HUES64 (cell line): Measurements from ENCODE around the gene PDS5B.

Experiments
- H3K27ac ChIP-seq: 2 replicates; pipeline ENCODE4 v1.7.0; 2013; ENCODE audit warnings: low read depth, low read length, inconsistent platforms
- H3K27me3 ChIP-seq: 2 replicates; pipeline ENCODE4 v1.6.1; 2013; ENCODE audit warnings: mild to moderate bottlenecking, low read length; ENCODE audit not compliant: insufficient read depth
- H3K36me3 ChIP-seq: 2 replicates; pipeline ENCODE4 v1.6.1; 2013; ENCODE audit warnings: mild to moderate bottlenecking, low read length; ENCODE audit not compliant: insufficient read depth
- H3K4me1 ChIP-seq: 2 replicates; pipeline ENCODE4 v1.6.1; 2013; ENCODE audit warnings: mild to moderate bottlenecking, low read length, moderate library complexity; ENCODE audit not compliant: insufficient read depth
- H3K4me3 ChIP-seq: 2 replicates; pipeline ENCODE4 v1.5.1; 2013; ENCODE audit warnings: mild to moderate bottlenecking, low read length, moderate library complexity
- H3K9ac ChIP-seq: 2 replicates; pipeline ENCODE4 v1.6.1; 2013; ENCODE audit warnings: mild to moderate bottlenecking, low read depth, low read length
- H3K9me3 ChIP-seq: 2 replicates; pipeline ENCODE4 v1.6.1; 2013; ENCODE audit warnings: low read depth, low read length; ENCODE audit not compliant: insufficient read depth
- WGBS: fragments of 150-250, 120-280 bp; methylation state at CpG from one replicate; pipeline ENCODE4 v1.1.7; 2013; ENCODE audit warnings: missing lambda C conversion rate; 5-methylcytosine and 5-hydroxymethylcytosine counted together

The PDS5B gene

GRCh38 chr13:32624441-32624840, 38.2 kb downstream of the PDS5B start:
- no peak overlapping the region for H3K4me3 ChIP-seq
- no peak overlapping the region for H3K9ac ChIP-seq
- no peaks in the 10 kb centered on the region for H3K27me3 ChIP-seq
- no peaks in the 10 kb centered on the region for H3K36me3 ChIP-seq
- H3K4me1 ChIP-seq = peaks cover 19% of the 10 kb centered on the region
- WGBS = 92% methylated on average over 1 of the region's 1 CpG
- H3K9me3 ChIP-seq = peaks cover 19% of the 10 kb centered on the region
- H3K27ac ChIP-seq = no peak overlapping the region

- Histone ChIP-seq H3K27me3 (no peaks in the 10 kb centered on the region), H3K9ac (no peak overlapping the region), H3K4me1 (peaks cover 19% of the 10 kb centered on the region), H3K4me3 (no peak overlapping the region), H3K27ac (no peak overlapping the region), H3K36me3 (no peaks in the 10 kb centered on the region), H3K9me3 (peaks cover 5% of the 10 kb centered on the region)
- 93% methylated on average over 1 of the region's 1 CpG for WGBS
Observed at GRCh38 chr13:32627793-32628192, 41.5 kb downstream of the PDS5B start.

GRCh38 chr13:32629313-32629712, 43.1 kb downstream of the PDS5B start:
- no peak overlapping the region for H3K4me3 ChIP-seq
- no peaks in the 10 kb centered on the region for H3K27me3 ChIP-seq
- WGBS = 87% methylated on average over 1 of the region's 2 CpGs
- H3K9ac ChIP-seq = no peak overlapping the region
- H3K36me3 ChIP-seq = no peaks in the 10 kb centered on the region
- H3K9me3 ChIP-seq = no peaks in the 10 kb centered on the region
- peaks cover 15% of the 10 kb centered on the region for H3K4me1 ChIP-seq
- H3K27ac ChIP-seq = no peak overlapping the region

- Histone ChIP-seq H3K4me1 (peaks cover 9% of the 10 kb centered on the region; the same call in 1 of the 2 replicates), H3K4me3 (no peak overlapping the region), H3K9ac (no peak overlapping the region), H3K27ac (no peak overlapping the region), H3K36me3 (no peaks in the 10 kb centered on the region), H3K9me3 (no peaks in the 10 kb centered on the region), H3K27me3 (no peaks in the 10 kb centered on the region)
- WGBS = 100% methylated on average over 1 of the region's 1 CpG
Observed at GRCh38 chr13:32629866-32630265, 43.6 kb downstream of the PDS5B start.

GRCh38 chr13:32632343-32632909, 46.2 kb downstream of the PDS5B start:
- 95% methylated on average over 3 of the region's 3 CpGs for WGBS
- no peaks in the 10 kb centered on the region for H3K27me3 ChIP-seq
- no peak overlapping the region for H3K9ac ChIP-seq

GRCh38 chr13:32636711-32637110, 50.5 kb downstream of the PDS5B start:
- H3K9ac ChIP-seq = no peak overlapping the region
- H3K27me3 ChIP-seq = no peaks in the 10 kb centered on the region
- no peaks in the 10 kb centered on the region for H3K9me3 ChIP-seq
- H3K4me3 ChIP-seq = no peak overlapping the region
- H3K27ac ChIP-seq = no peak overlapping the region
- 89% methylated on average over 1 of the region's 1 CpG for WGBS
- H3K4me1 ChIP-seq = peaks cover 15% of the 10 kb centered on the region
- H3K36me3 ChIP-seq = no peaks in the 10 kb centered on the region

More at GRCh38 chr13:32632343-32632909, 46.2 kb downstream of the PDS5B start:
- Histone ChIP-seq H3K4me3 (no peak overlapping the region), H3K36me3 (no peaks in the 10 kb centered on the region), H3K4me1 (peaks cover 9% of the 10 kb centered on the region; the same call in 1 of the 2 replicates), H3K9me3 (no peaks in the 10 kb centered on the region), H3K27ac (no peak overlapping the region)

- H3K4me1 ChIP-seq = peaks cover 22% of the 10 kb centered on the region
- no peaks in the 10 kb centered on the region for H3K9me3 ChIP-seq
- no peak overlapping the region for H3K4me3 ChIP-seq
- H3K36me3 ChIP-seq = no peaks in the 10 kb centered on the region
- H3K27ac ChIP-seq = no peak overlapping the region
- H3K9ac ChIP-seq = no peak overlapping the region
- H3K27me3 ChIP-seq = no peaks in the 10 kb centered on the region
- WGBS = 84% methylated on average over 5 of the region's 9 CpGs
Observed at GRCh38 chr13:32638739-32639138, 52.5 kb downstream of the PDS5B start.

- Histone ChIP-seq H3K36me3 (no peaks in the 10 kb centered on the region), H3K9me3 (no peaks in the 10 kb centered on the region), H3K4me3 (no peak overlapping the region), H3K27me3 (no peaks in the 10 kb centered on the region), H3K4me1 (peaks cover 22% of the 10 kb centered on the region), H3K9ac (no peak overlapping the region), H3K27ac (no peak overlapping the region)
- 72% methylated on average over 2 of the region's 4 CpGs for WGBS
Observed at GRCh38 chr13:32639502-32640105, 53.4 kb downstream of the PDS5B start.

- peaks cover 14% of the 10 kb centered on the region for H3K4me1 ChIP-seq
- H3K4me3 ChIP-seq = no peak overlapping the region
- H3K27me3 ChIP-seq = no peaks in the 10 kb centered on the region
- 77% methylated on average over 1 of the region's 1 CpG for WGBS
- no peaks in the 10 kb centered on the region for H3K9me3 ChIP-seq
- H3K36me3 ChIP-seq = no peaks in the 10 kb centered on the region
- no peak overlapping the region for H3K9ac ChIP-seq
- no peak overlapping the region for H3K27ac ChIP-seq
Observed at GRCh38 chr13:32642316-32642715, 56.1 kb downstream of the PDS5B start.

- H3K36me3 ChIP-seq = no peaks in the 10 kb centered on the region
- 85% methylated on average over 1 of the region's 1 CpG for WGBS
- peaks cover 17% of the 10 kb centered on the region for H3K4me1 ChIP-seq
- no peaks in the 10 kb centered on the region for H3K27me3 ChIP-seq
- H3K4me3 ChIP-seq = no peak overlapping the region
- no peak overlapping the region for H3K27ac ChIP-seq
- no peaks in the 10 kb centered on the region for H3K9me3 ChIP-seq
- H3K9ac ChIP-seq = no peak overlapping the region
Observed at GRCh38 chr13:32642858-32643257, 56.6 kb downstream of the PDS5B start.

GRCh38 chr13:32645854-32646253, 59.6 kb downstream of the PDS5B start:
- H3K27ac ChIP-seq = no peak overlapping the region
- no peaks in the 10 kb centered on the region for H3K27me3 ChIP-seq
- no peak overlapping the region for H3K9ac ChIP-seq
- 92% methylated on average over 2 of the region's 2 CpGs for WGBS
- peaks cover 15% of the 10 kb centered on the region for H3K4me1 ChIP-seq
- H3K4me3 ChIP-seq = no peak overlapping the region
- H3K36me3 ChIP-seq = no peaks in the 10 kb centered on the region
- no peaks in the 10 kb centered on the region for H3K9me3 ChIP-seq

GRCh38 chr13:32647926-32648325, 61.7 kb downstream of the PDS5B start:
- Histone ChIP-seq H3K9me3 (no peaks in the 10 kb centered on the region), H3K4me3 (no peak overlapping the region), H3K9ac (no peak overlapping the region), H3K27ac (no peak overlapping the region), H3K4me1 (peaks cover 7% of the 10 kb centered on the region), H3K36me3 (peaks cover 4% of the 10 kb centered on the region), H3K27me3 (no peaks in the 10 kb centered on the region)
- WGBS = 40% methylated on average over 1 of the region's 1 CpG
